PC-9 (cell line): ENCODE results near the gene MTA1. TPM values are rescaled to one million over a fixed set of nuclear protein-coding genes. Genes with fewer than 3 reads are reported as not detected.

Experiments used
- BruUV-seq: library from RNA; stranded (reverse); fragments of 400-500 nt; replicated peaks from 2 replicates; lab custom pipeline; 2021; lab: Mats Ljungman, UMichigan
- CTCF ChIA-PET: fragments of 300-600 bp; sonication (Branson Sonifier 250); formaldehyde crosslinking; loops from one replicate; lab custom pipeline; 2022; ENCODE audit warnings: antibody characterized with exemption; lab: Charles Lee
- POLR2A ChIA-PET: fragments of 300-600 bp; sonication (Branson Sonifier 250); formaldehyde crosslinking; loops from one replicate; lab custom pipeline; 2022; ENCODE audit warnings: antibody characterized with exemption; ENCODE audit not compliant: unreplicated experiment; lab: Charles Lee
- DNase-seq, 2 experiments: peaks; one replicate each; pipeline versions ENCODE4 v3.0.0 to v3.0.0-alpha.2; 2015 to 2022; ENCODE audit warnings: mixed read lengths in 1 of 2
- H2AFZ ChIP-seq: fragments of 200-600 bp; sonication (generic); 2 replicates; pipeline ENCODE4 v1.8.1; 2017; ENCODE audit warnings: antibody characterized with exemption
- H3F3A ChIP-seq: fragments of 200-600 bp; sonication (generic); 2 replicates; pipeline ENCODE4 v1.8.1; 2017; ENCODE audit warnings: antibody characterized with exemption, mild to moderate bottlenecking, low read depth; ENCODE audit not compliant: insufficient read depth
- H3K27ac ChIP-seq: fragments of 200-600 bp; sonication (generic); 2 replicates; pipeline ENCODE4 v1.6.1; 2016; ENCODE audit warnings: mixed run types
- H3K27me3 ChIP-seq: fragments of 200-600 bp; sonication (generic); 2 replicates; pipeline ENCODE4 v1.6.1; 2016; ENCODE audit warnings: low read depth, mixed run types; ENCODE audit not compliant: insufficient read depth
- H3K36me3 ChIP-seq: fragments of 200-600 bp; sonication (generic); 2 replicates; pipeline ENCODE4 v1.6.1; 2016; ENCODE audit warnings: low read depth, mixed run types
- H3K4me1 ChIP-seq: fragments of 200-600 bp; sonication (generic); replicated peaks from 2 replicates; pipeline ENCODE4 v1.6.1; 2016; ENCODE audit warnings: mixed run types; ENCODE audit not compliant: insufficient read depth
- H3K4me2 ChIP-seq: fragments of 200-600 bp; sonication (generic); 2 replicates; pipeline ENCODE4 v1.6.1; 2017; ENCODE audit warnings: mixed run types
- H3K4me3 ChIP-seq: fragments of 200-600 bp; sonication (generic); 2 replicates; pipeline ENCODE4 v1.6.1; 2016; ENCODE audit warnings: mixed run types
- H3K79me2 ChIP-seq: fragments of 200-600 bp; sonication (generic); 2 replicates; pipeline ENCODE4 v1.6.1; 2017; ENCODE audit warnings: low read depth, mixed run types
- H3K9me2 ChIP-seq: fragments of 200-600 bp; sonication (generic); 2 replicates; pipeline ENCODE4 v1.8.1; 2017; ENCODE audit warnings: mild to moderate bottlenecking; ENCODE audit not compliant: insufficient read depth
- H3K9me3 ChIP-seq: fragments of 200-600 bp; sonication (generic); 2 replicates; pipeline ENCODE4 v1.8.1; 2016; ENCODE audit warnings: low read depth; ENCODE audit not compliant: insufficient read depth
- H4K20me1 ChIP-seq: fragments of 200-600 bp; sonication (generic); 2 replicates; pipeline ENCODE4 v1.8.1; 2017; ENCODE audit not compliant: insufficient read depth
- CTCF ChIP-seq: fragments of 200-600 bp; sonication (generic); conservative IDR thresholded peaks from 2 replicates; pipeline ENCODE4 v1.6.1; 2017; ENCODE audit warnings: mixed run types, antibody characterized with exemption, mild to moderate bottlenecking, moderate library complexity
- EZH2 ChIP-seq: fragments of 200-600 bp; sonication (generic); IDR thresholded peaks from 2 replicates; pipeline ENCODE4 v1.8.0; 2017; ENCODE audit warnings: antibody characterized with exemption, low read depth
- intact Hi-C: fragments of 100-400 bp; cut with micrococcal nuclease; formaldehyde crosslinking; loops from one replicate; pipeline ENCODE4 v1.10.0; 2022; ENCODE audit not compliant: unreplicated experiment
- total RNA-seq: library from RNA; stranded (reverse); gene quantifications from 2 replicates; pipeline ENCODE4 v1.2.3, GENCODE V29; 2021

The MTA1 gene
- total RNA-seq, 1 experiment from 2014 or later: 124 TPM

- Histone ChIP-seq H2AFZ (no peak overlapping the region), H3K36me3 (no peaks in the 10 kb centered on the region), H3K9me2 (no peaks in the 10 kb centered on the region), H4K20me1 (no peaks in the 10 kb centered on the region), H3F3A (no peaks in the 10 kb centered on the region), H3K4me3 (no peak overlapping the region), H3K4me2 (no peak overlapping the region), H3K27ac (no peak overlapping the region), H3K4me1 (no peaks in the 10 kb centered on the region), H3K27me3 (no peaks in the 10 kb centered on the region), H3K9me3 (no peaks in the 10 kb centered on the region), H3K79me2 (no peaks in the 10 kb centered on the region)
- intact Hi-C loops: no loop called here
- TF ChIP-seq EZH2: no peak
- TF ChIP-seq CTCF: no peak
- POLR2A ChIA-PET: no interaction called here
- CTCF ChIA-PET: no interaction called here
- no peak for DNase-seq
- BruUV-seq: no TSS peak
Observed at GRCh38 chr14:105378873-105379685, 40.5 kb upstream of the MTA1 start.

GRCh38 chr14:105379946-105380345 is 39.7 kb upstream of the MTA1 start:
- Histone ChIP-seq H4K20me1 (no peaks in the 10 kb centered on the region), H3K9me2 (no peaks in the 10 kb centered on the region), H3K4me2 (no peak overlapping the region), H3K27ac (no peak overlapping the region), H3F3A (no peaks in the 10 kb centered on the region), H2AFZ (no peak overlapping the region), H3K4me1 (no peaks in the 10 kb centered on the region), H3K27me3 (no peaks in the 10 kb centered on the region), H3K9me3 (no peaks in the 10 kb centered on the region), H3K4me3 (no peak overlapping the region), H3K79me2 (no peaks in the 10 kb centered on the region), H3K36me3 (no peaks in the 10 kb centered on the region)
- intact Hi-C loops: no loop called here
- no peak for DNase-seq
- ChIA-PET POLR2A (no interaction called here), CTCF (no interaction called here)
- no peak for TF ChIP-seq CTCF
- no peak for TF ChIP-seq EZH2
- BruUV-seq: no TSS peak

DNA sequence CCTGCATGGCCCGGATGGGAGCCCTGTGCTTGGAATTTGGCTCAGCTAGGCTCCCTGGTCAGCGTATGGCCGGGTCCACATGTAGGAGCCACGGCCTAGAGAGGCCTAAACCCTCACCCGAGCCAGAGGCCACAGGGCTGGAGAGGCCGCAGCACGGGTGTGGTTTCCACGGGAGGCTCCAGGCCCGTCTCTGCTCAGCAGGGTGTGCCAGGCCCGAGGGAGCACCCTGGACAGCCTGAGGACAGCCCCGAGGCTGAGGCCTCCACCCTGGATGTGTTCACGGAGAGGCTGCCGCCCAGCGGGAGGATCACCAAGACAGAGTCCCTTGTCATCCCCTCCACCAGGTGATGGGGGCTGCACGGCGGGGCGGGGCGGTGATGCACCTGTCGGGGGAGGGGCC is 38.9 kb upstream of the MTA1 start:
- intact Hi-C loops: no loop called here
- H3K79me2 ChIP-seq: no peaks in the 10 kb centered on the region
- no peak overlapping the region for H2AFZ ChIP-seq
- no peaks in the 10 kb centered on the region for H3K4me1 ChIP-seq
- no peak overlapping the region for H3K4me2 ChIP-seq
- H3K27me3 ChIP-seq: no peaks in the 10 kb centered on the region
- TF ChIP-seq CTCF (no peak), EZH2 (no peak)
- no peaks in the 10 kb centered on the region for H3K36me3 ChIP-seq
- no TSS peak for BruUV-seq
- no peak overlapping the region for H3K27ac ChIP-seq
- H3F3A ChIP-seq: no peaks in the 10 kb centered on the region
- ChIA-PET POLR2A (no interaction called here), CTCF (no interaction called here)
- H3K4me3 ChIP-seq: no peak overlapping the region
- no peaks in the 10 kb centered on the region for H3K9me3 ChIP-seq
- no peak for DNase-seq
- H4K20me1 ChIP-seq: no peaks in the 10 kb centered on the region
- H3K9me2 ChIP-seq: no peaks in the 10 kb centered on the region
